ENCODE measurements around the gene MYCBP2.
A peak's percentile ranks its signal among the peaks of the same experiment; 100 is the strongest.
"Not testable (repeated sequence)": the region's sequence is repeated elsewhere in the genome, so short reads cannot be mapped to it uniquely, and the experiment has no call there.

MYCBP2 gene, protein sequence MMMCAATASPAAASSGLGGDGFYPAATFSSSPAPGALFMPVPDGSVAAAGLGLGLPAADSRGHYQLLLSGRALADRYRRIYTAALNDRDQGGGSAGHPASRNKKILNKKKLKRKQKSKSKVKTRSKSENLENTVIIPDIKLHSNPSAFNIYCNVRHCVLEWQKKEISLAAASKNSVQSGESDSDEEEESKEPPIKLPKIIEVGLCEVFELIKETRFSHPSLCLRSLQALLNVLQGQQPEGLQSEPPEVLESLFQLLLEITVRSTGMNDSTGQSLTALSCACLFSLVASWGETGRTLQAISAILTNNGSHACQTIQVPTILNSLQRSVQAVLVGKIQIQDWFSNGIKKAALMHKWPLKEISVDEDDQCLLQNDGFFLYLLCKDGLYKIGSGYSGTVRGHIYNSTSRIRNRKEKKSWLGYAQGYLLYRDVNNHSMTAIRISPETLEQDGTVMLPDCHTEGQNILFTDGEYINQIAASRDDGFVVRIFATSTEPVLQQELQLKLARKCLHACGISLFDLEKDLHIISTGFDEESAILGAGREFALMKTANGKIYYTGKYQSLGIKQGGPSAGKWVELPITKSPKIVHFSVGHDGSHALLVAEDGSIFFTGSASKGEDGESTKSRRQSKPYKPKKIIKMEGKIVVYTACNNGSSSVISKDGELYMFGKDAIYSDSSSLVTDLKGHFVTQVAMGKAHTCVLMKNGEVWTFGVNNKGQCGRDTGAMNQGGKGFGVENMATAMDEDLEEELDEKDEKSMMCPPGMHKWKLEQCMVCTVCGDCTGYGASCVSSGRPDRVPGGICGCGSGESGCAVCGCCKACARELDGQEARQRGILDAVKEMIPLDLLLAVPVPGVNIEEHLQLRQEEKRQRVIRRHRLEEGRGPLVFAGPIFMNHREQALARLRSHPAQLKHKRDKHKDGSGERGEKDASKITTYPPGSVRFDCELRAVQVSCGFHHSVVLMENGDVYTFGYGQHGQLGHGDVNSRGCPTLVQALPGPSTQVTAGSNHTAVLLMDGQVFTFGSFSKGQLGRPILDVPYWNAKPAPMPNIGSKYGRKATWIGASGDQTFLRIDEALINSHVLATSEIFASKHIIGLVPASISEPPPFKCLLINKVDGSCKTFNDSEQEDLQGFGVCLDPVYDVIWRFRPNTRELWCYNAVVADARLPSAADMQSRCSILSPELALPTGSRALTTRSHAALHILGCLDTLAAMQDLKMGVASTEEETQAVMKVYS (N-terminal part only)

DNA sequence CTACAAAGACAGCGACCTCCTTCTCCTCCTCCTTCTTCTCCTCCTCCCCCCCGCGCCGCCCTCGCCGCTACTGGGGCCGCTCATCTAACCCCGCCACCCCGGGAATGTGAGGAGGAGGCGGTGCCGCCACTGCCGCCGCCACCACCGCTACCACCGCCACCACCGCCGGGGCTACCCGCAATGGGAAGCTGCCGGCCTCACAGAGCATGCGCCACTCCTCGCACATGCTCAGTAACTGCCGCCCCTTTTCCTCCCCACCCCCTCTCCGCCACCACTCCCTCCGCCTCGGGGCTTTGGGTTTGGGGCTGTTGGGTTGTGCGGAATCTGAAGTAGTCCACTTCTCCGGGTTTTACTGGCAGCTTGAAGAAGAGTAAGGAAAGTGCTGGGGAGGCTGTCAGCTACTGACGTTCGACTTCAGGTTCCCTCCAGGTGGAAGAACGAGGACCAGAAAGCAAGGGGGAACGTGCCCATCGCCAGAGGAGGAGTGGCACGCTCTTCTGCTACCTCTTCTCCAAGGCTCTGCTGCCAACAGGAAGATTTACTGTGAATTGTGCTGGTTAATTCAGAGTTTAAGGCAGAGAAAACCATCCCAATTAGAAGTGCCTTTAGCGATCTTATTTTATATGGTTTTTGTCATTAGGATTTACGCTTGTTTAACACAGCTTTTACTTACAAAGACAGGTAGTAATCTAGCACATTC is at the start of gene MYCBP2:
Gene MYCBP2, minus strand, starts transcription at position 190 of the 700 bp plus-strand sequence. CDS start 319 bp downstream, outside the sequence.
- peak; percentile 98 for DNase-seq (ENCODE audit: low spot score)

DNA sequence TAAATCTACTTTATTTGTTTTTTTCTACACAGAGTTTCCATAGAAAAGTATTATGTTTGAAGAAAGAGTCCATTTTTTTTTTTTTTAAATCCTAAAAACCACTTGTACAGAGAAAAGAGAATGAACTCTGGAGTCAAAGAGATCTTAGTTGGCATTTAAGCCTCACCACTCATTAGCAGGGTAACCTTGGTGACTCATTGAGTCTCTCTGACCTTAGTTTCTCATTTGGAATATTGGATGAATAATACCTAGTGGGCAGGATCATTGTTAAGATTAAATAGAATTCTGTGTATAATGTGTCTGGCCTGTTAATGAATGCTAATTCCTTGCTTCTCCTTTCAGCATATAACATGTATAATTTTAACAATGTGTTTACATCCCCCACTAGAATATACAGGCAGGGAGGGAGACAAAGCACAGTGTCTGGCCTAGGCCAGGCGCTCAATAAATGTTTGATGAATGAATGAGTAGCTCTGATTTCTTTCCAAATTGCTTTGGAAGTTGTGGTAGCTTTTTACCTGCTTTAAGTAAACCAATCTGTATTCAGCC is 48.7 kb upstream of the MYCBP2 start:
- DNase-seq (ENCODE audit: low spot score) = no peak

DNA sequence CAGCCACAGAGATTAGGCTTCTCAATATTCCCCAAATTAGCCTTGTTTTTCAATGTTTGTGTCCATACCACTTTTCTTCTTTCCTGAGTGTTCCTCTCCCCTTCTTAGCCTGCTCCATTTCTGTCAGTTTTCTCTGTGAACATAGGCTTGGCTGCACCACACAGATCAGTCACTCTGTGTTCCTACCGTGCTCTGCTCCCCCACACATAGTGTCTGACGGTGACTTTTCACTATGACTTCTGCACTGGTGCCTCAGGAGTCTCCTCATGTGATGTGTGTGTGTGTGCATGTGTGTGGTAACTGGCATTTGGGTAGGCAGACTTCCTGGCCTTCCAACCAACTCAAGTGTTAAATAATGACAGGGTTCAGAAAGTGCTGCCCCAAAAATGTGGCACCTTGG is 47.9 kb upstream of the MYCBP2 start:
- no peak for DNase-seq (ENCODE audit: low spot score)

DNA sequence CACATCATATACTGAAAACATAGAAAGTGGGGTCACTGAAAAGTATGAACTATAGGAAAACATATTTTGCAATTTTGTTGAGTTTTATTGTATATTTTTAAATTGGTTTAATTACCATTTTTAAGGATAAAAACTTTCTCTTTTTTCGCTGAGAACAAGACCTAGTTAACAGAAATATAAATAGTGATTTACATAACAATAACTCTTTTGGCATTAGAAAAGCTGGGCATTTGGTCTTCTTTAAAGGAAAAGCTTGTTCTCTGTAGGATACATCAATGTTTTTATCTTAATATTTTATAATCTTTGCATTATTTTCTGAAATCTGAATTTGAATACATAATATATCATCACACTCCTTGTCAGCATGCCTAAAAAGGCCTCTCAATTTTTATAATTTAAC is 47.4 kb upstream of the MYCBP2 start:
- no peak for DNase-seq (ENCODE audit: low spot score)

DNA sequence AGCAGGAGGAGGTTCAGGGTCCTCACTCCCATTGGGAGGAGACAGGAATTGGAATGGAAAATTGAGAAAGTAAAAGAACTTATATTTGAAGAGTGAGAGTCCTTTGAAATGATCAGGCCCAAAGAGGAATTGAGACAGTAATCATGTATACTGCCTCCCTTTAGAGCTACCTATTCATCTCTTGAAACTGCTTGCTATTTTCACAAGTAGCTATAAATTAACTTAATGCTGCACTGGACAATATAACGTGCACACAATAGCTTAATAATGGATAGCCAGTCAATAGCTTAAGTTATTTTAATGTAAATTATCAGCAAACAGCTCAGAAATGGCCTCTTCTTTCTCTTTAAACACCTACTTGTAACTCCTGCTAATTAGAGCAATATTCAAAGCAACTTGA is 46.6 kb upstream of the MYCBP2 start:
- DNase-seq (ENCODE audit: low spot score) = no peak

DNA sequence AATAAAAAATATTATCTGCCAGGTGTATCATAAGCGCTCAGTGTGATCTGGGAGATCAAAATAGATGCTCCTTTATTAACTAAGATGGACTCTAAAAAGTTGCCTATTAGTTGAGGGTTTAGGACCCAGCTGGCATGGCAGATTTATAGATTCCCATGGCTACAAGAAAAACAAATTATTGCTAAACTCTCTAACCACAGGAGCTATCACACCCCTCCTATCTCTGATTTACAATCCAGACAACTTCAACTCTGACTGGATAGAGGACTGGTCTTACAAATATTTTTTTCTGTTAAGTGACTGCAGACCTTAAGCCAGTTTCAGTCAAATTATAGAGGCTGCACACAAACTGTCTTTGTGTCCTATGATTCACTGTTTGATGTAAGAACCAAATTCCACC is 45.4 kb upstream of the MYCBP2 start:
- no peak for DNase-seq (ENCODE audit: low spot score)

DNA sequence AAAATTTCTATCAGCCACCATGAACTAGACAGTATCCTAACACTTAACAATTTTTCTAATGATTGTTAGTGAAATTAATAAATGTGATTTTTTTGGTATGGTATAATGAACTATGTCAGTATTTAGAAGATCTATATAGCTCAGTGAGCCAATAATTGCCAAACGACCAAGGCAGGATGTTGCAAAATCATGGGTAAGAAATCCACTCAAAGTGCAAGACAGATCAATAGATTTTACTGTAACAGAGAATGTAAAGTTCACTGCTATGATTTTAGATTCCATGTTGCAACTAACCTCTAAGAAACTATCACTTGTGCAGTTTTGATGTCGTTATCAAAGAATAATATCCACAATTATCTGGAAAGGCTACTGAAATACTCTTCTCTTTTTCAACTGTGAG is 44.0 kb upstream of the MYCBP2 start:
- DNase-seq (ENCODE audit: low spot score) = no peak

DNA sequence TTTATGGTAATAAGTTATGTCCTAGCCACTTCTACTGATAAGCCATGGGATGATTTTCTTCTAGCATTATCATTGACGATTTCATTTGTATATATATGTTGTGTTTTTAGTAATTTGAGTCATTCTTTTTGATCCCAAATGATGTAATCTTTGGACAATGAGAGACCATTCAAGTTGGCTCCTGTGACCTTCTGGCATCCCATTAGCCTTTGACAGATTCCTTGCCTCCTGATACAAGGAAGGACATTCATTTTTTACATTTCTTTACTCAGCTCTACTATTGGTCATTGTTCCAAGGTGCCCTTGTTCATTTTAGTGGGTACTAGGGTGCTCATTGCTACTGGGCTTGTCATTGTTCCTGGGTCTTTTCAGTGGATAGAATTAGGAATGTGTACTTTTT is 35.3 kb upstream of the MYCBP2 start:
- DNase-seq (ENCODE audit: low spot score) = no peak

DNA sequence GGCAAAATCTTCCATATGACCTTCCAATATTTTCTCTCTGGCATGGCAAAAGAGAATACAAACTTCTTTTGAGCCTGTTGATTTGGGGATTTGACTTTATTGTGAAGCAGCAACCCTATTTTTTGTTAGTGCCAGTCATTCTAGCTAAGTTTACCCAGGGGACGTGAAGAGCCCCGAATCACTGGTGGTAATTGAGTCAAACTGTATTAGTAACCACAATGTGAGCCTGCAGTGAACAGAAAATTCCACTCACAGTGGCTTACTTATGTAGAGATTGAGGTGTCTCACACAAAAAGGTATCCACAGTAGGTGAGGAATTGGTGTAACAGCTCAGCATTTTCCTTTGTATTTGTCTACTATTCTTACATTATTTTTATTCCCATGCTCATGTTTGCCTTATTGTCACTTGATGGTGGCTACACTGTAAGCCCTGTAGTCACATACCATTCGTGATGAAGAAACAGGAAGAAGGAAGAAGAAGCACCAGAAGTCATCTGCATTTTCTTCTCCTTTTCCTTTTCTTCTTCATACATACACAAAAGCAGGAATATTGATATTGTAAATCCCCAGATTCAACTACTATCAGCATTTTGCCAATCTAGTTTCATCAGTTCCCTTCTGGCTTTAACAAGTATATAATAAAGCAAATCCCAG is 33.3 kb upstream of the MYCBP2 start:
- DNase-seq (ENCODE audit: low spot score) = no peak

DNA sequence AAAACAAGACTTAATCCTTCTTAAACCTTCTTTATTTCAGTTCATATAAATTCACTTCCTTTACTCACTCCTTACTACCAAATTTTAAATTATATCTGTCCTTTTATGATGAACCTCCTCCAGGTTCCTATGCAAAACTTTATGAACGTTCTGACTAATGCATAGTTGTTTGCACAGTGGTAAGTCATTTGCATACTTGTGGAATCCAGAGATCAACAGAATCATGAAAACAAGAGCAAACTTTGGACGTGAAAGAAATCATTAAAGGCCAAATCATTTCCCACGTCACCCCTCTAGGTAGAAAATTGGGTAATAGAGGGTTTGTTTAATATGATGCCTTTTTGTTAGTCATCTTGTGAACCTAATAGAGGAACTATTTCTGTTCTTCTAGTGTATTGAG is 32.3 kb upstream of the MYCBP2 start:
- DNase-seq (ENCODE audit: low spot score) = no peak

DNA sequence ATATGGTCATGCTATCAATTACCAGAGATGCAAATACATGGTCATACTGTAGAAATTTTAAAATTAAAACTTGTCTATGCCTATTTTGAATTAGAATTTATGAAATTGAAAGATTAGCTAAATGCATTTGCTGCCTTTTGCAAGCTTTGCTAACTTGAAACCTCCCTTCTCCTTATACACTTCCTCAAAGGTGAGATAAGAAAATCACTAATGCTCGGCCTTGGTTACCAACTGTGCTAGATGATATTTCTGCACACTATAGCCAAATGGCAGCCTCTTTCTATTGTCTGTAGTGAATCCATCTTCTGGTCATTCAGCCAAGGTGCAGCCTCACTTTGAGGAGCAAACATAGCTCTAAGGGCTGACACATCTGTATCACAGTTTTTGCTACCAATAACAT is 31.1 kb upstream of the MYCBP2 start:
- DNase-seq (ENCODE audit: low spot score) = no peak

DNA sequence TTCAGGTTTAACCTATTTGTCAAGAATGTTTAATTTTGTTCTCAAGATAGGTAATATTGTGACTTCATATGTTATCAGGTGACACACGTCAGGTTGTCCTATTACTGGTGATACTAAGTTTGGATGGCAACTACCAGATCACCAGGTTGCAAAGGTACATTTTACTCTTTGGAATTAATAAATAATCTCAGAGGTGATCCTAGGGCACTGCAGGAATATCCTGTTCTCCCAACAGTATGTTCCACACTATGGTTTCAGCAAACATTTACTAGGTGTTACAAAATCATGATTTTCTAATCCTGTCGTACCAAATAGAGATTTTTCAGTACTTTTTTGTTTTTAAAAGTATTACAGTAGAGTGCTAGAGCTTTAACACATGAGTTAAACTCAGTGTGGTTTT is 29.3 kb upstream of the MYCBP2 start:
- no peak for DNase-seq (ENCODE audit: low spot score)

DNA sequence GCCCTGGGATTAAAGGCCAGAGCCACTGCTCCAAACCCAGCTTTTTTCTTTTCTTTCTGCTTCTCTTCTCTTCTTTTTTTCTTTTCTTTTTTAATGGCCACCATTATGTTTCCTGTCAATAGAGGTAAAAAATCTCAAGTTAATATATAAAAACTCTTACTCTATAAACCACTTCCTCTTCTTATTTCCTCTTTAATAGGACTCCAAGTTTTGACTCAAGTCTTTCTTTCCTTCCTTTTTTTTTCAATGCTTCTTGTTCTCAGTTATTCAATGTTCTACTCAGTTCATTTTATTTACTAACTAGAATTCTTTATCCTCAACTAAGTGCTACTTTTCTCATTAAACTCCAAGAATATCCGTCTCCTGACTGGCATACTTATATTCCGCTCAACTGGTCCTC is 27.1 kb upstream of the MYCBP2 start:
- DNase-seq (ENCODE audit: low spot score) = no peak

DNA sequence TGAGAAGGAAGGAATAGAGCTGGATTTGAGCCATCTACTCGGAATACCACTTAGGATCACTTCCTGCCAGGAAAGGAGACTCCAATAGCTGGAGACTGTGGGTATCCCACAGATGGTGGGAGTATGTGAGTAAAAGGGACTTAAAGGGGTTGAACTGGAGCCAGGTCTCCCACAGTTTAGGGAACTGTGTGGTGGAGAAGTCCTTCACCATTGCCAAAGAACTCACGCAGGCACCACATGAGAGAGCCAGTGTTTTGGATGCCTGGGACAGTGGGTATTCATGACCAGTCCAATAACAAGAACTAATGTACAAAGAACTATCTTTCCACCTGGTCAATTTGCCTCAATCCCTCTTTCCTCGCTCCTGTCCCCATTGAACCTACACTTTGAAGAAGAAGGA is 24.4 kb upstream of the MYCBP2 start:
- DNase-seq (ENCODE audit: low spot score) = no peak

DNA sequence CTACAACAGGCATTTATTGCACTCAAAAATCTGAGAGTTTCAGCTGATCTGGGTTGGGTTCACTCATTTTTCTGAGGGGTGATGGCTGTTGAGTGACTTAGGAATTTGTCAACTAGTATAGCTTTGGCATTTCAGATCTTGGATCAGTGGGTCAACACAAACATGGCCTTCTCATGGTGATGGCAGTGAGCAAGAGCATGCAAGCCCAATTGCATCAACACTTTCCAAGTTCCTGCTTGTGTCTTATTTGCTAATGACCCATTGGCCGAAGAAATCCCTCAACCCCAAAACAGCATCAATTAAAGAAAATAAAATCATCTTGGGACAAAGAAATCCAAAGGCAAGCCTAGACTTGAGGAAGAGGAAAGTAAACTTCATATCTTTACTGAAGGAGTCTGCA is 23.9 kb upstream of the MYCBP2 start:
- no peak for DNase-seq (ENCODE audit: low spot score)

DNA sequence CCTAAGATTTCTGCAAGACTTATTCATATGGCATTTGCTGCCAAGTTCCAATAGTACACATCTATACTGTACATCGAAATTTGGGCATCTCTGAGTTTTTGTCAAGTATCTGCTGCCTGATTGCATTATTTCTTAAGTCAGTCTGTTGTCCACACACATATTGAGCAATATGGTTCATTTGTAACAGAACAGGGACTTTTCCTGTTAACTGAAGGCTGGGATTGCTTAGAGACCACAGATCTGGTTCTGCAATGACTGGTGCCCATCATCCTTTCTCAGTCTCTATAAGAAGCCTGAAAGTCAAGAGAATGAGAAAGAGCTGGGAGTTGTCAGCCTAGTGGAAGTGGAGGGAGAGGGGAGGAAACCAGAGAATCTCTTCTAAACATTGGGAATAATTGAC is 22.5 kb upstream of the MYCBP2 start:
- DNase-seq (ENCODE audit: low spot score) = no peak

DNA sequence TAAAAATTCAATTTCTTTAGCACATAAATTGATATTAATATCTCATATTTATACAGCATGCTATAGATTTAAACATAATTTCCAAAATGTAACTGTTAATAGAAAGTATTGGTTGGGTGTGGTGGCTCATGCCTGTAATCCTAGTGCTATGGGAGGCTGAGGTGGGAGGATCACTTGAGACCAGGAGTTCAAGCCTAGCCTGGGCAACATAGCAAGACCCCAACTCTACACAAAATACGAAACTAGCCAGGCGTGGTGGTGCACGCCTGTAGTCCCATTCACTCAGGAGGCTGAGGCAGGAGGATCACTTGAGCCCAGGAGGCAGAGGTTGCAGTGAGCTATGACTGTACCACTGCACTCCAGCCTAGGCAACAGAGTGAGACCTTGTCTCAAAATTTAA is 20.5 kb upstream of the MYCBP2 start:
- not testable (repeated sequence) for DNase-seq (ENCODE audit: low spot score)

DNA sequence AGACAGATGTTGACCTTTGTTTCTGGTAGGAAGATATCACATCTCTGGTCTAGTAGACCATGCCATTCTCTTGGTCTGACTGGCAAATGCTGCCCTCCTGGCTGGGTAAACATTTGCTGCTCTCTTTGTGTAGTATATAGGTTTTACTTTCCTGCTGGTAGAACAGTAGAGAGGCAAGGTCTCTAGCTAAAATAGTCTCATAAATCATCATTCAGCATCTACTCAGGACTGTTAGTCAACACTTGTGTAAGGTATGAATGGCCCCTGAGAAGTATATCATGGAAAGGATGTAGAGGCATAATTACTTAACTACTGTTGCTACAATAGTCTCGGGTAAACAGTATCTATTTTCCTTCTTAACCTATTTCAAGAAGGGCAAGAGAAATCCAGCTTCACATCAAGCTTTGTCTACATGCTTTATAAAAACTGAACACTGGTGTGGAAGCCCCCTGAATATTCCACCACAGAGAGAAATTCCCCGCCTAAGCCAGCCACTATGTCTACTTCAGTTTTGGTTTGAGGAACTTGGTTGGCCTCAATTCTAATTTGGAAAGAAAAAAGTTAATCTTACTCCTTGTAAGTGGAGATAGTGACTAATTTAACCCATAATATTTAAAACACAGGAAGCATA is 18.4 kb upstream of the MYCBP2 start:
- DNase-seq (ENCODE audit: low spot score) = no peak

DNA sequence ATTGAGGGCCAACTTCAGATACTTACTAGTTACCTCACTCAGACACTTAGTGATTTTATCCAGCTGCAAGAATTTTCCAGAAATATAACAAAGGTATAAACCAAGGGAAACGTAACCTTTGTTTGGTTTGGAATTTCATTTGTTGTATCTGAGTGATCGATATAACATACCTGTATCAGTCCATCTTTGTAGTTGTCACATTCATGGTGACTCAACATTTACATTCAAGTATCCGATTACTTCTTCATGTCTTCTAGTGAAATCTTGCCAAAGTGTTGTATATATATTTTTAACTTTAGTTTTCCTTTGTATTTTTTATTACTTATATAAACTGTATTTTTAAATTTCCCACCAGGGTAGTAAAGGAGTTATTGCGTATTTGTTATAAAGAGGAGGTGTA is 16.9 kb upstream of the MYCBP2 start:
- no peak for DNase-seq (ENCODE audit: low spot score)

DNA sequence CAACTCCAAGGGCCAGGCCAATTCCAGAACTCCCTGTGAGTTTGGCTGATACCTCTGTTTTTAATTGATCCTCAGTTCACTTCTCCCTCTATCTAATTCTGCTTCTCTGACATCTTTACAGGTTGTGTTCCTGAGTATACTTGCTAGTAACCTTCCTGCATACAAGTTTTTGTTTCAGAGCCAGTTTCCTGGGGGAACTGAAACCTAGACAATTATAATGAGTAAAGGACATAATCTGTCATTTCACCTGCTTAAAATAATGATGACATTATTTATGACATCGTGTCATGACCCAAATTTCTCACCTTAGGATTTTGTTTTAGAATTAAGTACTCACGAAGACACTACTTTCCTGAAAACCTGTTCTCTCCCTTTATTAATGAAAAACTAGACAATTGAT is 12.5 kb upstream of the MYCBP2 start:
- DNase-seq (ENCODE audit: low spot score) = no peak

DNA sequence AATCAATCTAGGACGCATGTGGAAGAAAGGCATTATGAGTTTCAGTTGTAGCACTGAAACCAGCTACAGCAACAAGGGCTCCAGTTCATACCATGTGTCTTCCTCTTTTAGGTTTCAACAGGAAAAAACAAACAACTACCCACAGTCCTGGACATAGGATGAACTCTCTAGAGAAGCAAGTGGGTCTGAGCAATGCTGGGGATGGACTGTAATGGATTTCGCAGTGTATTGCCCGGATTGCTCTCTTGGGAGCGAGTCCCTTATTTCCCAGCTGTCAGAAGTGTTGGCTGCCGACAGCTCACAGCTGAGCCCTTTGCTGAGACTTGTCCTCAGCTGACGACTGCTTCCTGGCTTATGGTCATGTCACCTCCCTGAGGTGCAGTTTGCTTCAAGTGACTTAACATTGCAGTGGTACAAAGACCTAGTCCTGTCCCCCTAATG is 12.1 kb upstream of the MYCBP2 start:
- no peak for DNase-seq (ENCODE audit: low spot score)

All from left forelimb (tissue), 1 donor.